Stimulated activated CD4-positive, alpha-beta T cell treated with anti-CD3 and anti-CD28 coated beads, Interleukin-15, amount 100 ng/mL, for 48 hours (primary cell): ENCODE data around the gene FBLL1.
"Not testable (repeated sequence)": the region's sequence is repeated elsewhere in the genome, so short reads cannot be mapped to it uniquely, and the experiment has no call there.

Experiments used
- DNase-seq, 2 donors: peaks; one replicate each; pipeline ENCODE4 v3.0.0-alpha.2; 2020; ENCODE audit warnings: low read depth in 2 of 2

The FBLL1 gene

GRCh38 chr5:168552146-168552545 is 23.0 kb downstream of the FBLL1 start:
- no peak for DNase-seq

- DNase-seq: no peak
These were observed 24.4 kb downstream of the FBLL1 start for GRCh38 chr5:168553377-168554130.

- DNase-seq: no peak
These were observed 28.3 kb downstream of the FBLL1 start for GRCh38 chr5:168557389-168557788.

DNA sequence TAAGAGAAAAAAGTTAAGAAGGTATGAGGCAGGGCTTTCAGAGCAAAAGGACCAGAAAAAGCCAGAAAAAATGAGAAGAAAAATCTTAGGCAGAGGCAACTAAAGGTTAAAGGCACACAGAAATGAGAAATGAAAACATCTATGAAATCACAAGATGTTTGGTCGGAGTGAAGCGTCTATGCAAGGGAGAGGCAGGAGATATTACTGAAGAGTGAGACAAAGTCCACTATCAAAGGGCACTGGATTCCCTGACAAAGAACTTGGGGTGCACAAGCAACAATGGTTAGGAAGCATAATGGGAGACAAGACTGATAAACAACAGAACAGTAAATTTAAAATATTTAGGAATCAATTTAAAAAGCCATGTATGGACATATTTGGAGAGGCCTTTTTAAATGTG is 33.2 kb downstream of the FBLL1 start:
- no peak for DNase-seq

DNA sequence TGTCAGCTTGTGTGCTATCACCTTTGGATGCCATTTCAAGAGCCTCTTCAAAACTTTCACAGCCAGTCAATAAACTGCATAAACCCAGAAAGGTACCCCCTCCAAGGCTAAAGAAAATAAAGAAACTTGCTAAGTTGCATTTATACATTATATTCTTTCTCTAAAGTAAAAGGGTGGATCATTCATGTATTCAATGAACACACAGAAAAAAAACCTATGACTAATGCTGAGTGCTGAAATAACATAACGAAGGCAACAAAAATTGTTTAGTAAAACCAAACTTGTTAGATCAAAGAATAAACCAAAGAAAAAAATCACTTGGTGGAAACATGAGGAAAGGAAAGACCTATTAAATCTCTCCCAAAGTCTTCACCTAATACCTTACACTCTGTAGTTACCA is 34.9 kb downstream of the FBLL1 start:
- no peak for DNase-seq

DNA sequence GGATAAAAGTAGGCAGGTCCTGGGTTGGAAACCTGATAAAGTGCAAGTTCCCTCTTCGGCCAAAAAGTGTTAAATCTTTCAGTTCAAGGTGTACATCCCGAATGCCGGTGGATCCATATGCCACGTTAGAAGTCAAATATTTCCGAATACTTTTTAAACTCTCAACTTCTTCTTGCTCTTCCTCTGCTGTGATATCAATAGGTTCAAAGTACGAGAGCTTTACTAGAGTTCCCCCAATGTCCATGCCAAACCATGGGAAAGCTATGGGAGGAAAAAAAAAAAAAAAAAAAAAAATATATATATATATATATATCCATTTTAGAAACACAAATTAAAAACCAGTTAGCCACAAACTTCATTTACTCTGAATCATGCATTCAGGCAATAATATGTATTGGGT is 39.6 kb downstream of the FBLL1 start:
- DNase-seq: no peak

DNA sequence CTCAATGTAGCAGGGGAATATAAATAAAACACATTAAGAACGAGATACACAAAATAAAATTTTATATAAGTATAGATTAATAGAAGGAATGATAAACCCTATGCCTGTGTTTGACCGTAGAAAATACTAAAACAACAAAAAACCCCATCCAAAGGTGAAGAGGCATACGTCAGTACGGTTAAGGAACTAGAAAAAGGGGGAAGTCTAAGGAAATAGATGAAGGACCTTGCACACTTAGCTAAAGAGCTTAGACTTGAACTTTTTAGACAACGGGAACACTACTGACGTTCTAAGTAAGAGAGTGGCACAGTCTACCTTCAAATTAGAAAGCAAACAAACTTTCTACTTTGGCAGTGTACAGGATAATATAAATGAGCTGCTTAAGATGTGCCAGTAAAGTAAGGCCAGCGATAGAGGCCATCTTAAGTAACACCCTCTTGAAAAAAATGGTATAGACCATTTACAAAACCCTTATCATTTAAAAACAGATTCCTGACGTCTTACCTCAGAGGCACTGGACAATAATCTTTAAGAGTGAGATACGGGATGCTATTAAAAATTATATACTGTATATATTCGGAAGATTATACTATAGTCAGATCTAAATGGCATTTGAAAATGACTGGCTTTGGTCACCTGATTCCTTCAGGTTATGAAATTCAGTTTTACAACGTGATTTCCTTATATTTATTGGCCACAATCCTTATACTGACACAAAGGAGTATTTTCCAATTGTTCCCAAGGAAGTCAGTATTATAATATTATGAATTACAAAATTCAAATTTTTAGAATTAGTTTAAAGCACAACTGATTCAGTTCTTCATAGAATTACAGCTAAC is 41.6 kb downstream of the FBLL1 start:
- no peak for DNase-seq

DNA sequence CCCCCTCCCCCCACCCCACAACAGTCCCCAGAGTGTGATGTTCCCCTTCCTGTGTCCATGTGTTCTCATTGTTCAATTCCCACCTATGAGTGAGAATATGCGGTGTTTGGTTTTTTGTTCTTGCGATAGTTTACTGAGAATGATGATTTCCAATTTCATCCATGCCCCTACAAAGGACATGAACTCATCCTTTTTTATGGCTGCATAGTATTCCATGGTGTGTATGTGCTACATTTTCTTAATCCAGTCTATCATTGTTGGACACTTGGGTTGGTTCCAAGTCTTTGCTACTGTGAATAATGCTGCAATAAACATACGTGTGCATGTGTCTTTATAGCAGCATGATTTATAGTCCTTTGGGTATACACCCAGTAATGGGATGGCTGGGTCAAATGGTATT is 44.6 kb downstream of the FBLL1 start:
- DNase-seq: not testable (repeated sequence)

DNA sequence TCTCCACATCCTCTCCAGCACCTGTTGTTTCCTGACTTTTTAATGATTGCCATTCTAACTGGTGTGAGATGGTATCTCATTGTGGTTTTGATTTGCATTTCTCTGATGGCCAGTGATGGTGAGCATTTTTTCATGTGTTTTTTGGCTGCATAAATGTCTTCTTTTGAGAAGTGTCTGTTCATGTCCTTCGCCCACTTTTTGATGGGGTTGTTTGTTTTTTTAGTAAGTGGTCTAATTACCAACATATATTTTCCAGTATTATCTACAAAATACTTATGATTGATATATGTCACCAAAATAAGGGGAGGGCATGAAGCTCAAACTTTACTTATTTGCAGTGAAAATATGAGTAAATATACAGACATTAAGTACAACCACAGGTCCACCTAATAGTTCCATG is 45.1 kb downstream of the FBLL1 start:
- not testable (repeated sequence) for DNase-seq

- no peak for DNase-seq
These were observed 46.6 kb downstream of the FBLL1 start for GRCh38 chr5:168575391-168576372.

- no peak for DNase-seq
These were observed 48.9 kb downstream of the FBLL1 start for GRCh38 chr5:168578006-168578405.

- peak in 1 of 2 donors; percentile 4 for DNase-seq
These were observed 49.7 kb downstream of the FBLL1 start, which contains the start of gene PANK3 for GRCh38 chr5:168578538-168579487. Gene PANK3 (minus strand): TSS chr5:168579368. CDS start chr5:168579283, 85 bp downstream.

DNA sequence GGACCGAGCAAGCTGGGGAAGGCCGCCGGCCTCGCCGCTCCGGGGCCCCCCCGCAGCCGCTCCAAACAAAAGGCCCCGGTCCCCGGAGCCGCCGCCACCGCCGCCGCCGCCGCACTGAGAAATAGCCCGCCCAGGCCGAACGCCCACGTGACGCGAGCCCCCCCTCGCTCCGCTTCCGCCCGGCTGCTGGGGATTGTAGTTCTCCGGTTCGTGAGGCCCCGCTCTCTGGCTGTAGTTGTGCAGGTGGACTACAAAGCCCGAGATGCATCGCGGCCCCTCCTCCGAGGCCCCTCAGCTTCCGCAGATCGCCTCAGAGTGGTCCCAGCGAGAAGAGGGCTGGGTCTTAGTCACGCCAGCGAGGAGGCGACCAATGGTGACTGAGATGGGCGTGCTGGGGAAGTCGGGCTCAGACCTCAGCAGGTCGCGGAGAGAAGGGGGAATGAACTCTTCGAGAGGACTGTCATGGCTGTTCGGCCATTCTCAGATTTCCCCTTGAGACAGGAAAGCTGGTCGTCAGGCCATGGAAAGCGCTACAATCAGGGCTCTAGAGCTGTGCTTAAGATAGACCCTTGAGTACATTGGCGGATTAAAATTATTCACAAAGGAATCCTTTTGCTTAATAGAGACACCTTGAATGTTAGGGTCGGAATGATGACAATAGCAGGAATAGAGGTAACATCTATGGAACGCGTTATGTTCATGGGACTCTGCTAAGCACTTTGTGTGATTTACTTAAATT is 50.6 kb downstream of the FBLL1 start:
- DNase-seq: peak; percentile 93 to 97

DNA sequence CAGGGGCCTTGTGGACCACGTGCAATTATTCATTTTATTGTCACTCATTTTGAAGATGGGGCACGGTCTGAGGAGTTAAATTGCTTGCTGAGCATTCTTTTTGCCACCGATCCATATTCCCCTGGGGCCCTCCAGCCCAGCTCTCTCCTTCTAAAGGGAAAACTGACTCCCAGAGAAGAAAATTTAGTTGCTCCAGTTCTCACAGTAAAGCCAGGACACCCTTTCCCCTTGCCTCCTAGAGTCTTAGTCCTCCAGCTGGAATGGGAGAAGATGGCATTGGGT is 51.1 kb downstream of the FBLL1 start:
- DNase-seq: no peak
